NCI-H526 treated with DMSO at 0.1 percent for 48 hours (cell line): ENCODE data around the gene BUD13.

Experiments used
- DNase-seq: peaks from one replicate; lab custom pipeline; 2025; lab: John Stamatoyannopoulos, UW

Gene BUD13

DNA sequence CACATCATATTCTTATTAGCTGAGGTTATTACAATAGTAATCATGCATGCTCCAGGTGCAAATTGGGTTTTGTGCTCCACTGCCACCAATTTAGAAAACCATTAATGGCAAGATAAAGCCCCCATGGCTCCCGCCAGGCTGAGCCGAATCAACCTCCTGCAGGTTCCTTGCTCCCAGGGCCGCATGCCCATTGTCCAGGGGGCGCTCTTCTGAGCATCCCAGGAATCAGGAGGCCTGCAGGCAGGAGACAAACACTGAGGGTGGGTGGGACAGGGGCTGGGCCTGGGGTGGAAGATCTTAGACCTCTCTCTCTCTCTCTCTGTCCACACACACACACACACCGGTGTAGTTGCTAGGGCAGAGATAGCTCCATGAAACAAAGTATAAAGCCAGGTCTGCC lies 57.4 kb downstream of the BUD13 start:
- DNase-seq, result no peak

DNA sequence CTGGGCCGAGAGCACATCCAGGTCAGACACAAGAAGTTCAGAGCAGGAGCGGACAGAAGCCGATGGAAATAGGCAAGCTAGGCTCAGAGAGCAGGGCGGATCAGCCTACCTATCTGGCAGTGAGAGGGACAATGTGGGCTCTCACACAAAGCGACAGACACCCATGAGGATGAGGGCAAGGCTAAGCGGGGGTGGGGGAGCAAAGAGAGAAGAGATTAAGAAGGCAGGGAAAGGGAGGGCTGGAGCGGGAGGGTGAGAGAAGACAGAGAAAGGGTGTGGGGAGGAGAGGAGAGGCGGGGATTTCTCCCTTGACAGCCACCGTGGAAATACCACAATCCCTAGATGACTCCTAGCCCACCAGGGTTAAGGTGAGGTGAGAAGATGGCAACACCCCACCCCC lies 57.9 kb downstream of the BUD13 start:
- no peak for DNase-seq

DNA sequence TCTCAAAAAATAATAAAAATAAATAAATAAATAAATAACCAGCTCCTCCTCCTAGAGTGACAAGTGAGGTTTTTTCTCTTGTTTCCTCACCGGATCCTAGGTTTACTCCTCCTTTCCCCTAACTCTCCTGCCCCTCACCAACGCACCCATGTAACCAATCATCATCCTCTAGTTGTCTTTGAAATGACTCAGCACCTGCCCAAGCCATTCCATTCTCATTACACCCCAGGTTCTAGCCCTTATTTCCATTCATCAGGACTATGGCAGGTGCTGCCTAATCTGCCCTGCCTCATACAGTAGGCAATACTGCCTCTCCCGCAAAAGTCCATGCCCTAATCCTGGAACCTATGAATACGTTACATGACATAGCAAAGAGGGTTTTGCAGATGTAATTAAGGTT lies 60.4 kb downstream of the BUD13 start:
- no peak for DNase-seq

DNA sequence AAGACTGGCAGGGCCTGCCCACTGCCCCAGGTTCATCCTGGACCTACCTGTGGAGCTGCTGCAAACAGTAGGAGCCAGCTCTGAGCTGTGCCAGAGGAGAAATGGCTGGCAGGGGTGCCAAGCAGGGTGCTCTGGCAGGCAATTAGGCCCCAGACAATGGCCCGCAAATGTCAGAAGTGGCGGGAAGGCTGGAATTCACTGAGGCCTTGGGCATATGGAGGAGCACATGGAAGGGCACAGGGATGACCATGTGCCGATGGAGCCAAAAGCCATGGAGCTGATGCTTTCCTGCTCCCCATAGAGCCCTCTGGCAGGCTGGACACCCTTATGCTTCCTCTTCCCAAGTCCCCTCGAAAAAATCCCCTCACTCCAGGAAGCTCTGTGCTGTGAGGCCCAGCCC lies 62.0 kb downstream of the BUD13 start:
- no peak for DNase-seq

DNA sequence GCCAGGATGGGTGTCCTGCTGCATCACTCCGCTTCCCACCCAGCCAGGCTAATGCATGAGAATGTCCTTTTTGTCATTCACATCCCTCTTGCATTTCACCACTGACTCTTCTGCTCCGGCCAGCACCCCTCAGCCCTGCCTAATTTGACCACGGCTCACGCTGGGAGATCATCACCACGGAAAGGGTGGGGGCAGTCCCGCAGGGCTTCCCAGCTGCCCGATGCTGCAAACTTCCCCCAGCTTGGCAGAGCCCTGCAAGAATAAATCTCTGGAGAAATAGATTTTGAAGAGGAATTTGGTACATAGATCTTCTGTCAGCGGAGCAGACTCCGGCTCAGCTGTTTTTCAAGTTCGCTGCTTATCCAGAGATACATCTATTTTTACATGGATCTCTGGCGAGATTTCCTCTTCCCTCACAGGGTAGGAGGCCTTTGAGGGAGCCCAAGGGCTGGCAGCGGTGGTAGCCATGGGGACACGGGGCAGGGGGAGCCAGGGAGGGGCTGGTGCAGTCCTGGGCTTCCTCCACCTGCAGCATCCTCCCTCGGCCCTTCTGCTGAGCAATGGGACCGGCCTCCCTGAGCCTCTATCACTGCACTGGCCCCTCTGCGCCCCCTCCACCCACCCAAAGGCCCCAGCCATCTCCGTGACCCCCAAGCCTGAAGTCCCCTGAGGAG lies 62.6 kb downstream of the BUD13 start:
- DNase-seq, result no peak

DNA sequence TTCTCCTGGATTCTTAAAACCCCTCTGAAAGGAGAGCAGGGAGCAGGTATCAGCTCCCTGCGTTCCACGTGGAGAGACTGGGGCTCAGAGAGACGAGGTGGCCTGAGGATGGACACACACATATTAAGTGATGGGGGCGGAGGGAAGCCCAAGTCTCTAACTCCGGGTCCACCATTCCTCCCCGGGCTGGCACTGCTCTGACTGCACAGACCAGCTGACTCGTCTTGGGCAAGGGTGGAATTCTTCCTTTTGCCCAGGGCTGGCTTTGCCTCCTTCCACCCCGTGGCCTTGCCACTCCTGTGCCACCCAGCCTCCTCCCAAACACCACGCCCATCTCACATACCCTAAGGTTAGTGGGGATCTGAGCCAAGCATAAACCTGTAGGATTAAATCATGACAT lies 65.0 kb downstream of the BUD13 start:
- DNase-seq, result no peak

DNA sequence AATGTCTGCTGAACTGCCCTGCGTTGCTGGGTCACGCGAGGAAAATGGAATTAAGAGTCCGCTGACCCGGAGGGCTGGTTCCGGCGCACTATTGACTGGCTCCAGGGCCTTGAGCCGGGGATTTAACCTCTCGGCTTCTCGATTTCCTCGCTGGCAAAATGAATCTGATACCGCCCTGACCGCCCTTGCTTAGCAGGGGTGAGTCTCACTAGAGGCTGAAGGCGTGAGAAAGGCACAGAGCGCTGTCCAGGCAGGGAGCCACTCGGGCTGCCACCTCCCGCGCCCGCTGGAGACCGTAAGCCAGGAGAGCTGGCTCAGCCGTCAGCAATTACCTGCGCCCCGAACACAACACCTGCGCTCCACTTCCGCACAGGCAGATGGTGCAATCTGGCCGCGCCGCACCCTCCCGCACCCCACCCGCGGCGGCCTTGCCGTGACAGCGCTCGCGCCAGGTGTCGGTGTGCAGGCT lies 65.6 kb downstream of the BUD13 start:
- peak; percentile 78 for DNase-seq

DNA sequence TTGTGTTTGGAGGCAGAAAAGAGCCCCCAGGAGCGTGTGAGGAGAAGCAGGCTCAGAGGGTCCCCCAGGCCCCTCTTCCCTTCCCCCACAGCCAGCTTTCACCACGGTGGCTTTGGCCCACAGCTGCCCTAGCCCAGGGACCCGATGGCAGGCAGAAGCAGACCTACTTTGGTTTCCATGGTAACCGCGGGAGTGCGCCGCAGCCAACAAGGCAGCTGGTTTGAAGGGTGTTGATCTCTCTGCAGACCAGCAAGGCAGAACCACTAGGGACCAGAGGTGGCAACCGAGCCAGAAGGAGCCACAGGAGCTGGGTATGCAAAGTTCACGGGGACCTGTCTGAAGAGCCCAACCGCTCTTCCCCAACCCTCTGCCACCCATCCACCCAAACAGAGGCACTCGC lies 69.4 kb downstream of the BUD13 start:
- peak; percentile 94 for DNase-seq

DNA sequence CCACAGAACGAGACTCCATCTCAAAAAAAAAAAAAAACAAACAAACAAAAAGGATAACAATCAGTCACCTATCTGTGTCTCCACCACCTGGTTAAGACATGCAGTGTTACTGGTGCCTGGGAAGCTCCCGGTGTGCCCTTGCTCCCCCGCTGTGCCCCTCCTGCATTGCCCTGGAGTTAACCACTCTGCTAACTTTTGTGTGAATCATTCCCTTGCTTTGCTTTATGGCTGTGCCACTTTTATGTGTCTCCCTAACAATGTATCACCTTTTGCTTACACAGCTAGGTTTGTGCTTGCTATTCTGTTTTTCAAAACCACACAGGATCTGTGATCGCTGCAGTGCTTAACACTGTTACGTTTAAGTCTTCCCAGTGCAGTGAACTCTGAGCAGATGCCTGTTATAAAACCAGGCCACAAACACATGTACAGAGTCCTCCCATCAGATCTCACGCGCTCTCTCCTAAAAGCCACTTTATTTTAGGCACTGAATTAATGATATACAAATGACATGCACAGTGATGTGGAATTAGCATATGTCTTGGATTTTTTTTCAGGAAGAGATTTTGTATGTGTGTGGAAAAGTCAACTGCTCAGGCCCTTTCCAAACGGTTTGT lies 69.9 kb downstream of the BUD13 start:
- peak; percentile 52 for DNase-seq

DNA sequence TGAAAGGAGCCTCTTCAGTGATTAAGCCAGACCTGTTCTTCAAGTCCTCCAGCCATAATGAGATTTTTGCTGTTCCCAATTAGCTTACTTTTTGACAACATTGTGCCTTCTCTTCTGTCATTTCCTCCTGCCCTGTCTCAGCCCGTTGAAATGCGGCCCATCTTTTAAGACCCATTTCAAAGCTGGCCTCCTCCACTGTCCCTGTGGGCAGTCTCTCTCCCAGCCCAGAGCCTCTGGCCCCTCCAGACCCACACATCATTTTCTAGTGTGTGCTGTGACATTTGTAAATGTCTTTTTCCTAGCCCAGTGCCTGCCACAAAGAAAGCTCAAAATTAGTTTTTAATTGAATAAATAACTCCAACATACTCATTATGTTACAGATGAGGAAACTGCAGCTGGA lies 70.9 kb downstream of the BUD13 start:
- no peak for DNase-seq

DNA sequence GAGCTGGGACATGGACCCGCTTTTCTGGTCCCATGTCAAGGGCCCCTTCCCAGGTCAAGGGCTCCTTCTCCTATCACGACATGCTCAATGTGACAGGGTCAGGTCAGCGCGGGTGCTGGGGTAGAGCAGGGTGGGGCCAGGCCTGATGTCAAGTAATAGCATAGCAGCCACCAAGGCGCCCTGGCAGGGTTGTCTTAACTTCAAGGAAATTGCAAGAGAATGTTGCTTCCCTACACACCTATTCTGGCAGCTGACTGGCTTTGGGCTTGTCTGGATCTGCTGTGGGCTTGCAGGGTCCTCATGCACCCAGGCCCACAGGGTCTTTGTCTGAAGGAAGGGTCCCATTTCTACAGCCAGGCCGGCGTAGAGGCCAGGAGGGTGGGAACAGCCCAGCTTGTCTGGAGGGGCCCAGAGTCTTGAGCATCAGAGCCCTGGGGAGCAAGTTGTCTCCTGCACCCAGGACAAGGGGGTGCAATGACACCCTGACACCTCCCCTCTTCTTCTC lies 71.4 kb downstream of the BUD13 start:
- no peak for DNase-seq

DNA sequence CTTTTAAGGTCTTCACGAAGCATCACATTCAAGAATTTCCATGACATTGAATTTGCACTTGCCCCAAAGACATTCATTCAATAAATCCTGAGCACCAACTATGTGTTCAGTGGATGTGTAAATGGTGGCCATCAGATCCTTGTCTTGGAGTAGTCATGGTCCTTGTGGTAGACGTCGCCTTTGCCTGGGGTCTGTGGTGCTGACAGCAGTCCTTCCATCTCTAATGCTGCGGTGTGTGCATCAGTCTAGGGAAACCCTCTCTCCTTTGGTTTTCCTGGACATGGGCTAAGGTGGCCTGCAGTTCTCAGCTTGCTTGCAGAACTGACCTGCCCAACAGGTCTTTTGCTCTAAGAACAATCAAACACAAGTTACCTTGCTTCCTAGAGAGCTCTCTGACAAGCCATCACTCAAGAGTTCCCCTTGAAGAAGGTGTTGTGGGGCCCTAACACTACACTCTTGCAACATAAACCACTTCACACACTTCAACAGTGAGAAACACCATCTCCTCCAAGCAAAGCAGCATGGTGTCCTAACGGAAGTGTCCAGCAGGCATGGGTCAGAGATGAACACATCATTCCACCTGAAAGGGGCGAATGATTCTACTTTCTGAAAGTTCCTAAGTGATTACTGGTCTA lies 72.1 kb downstream of the BUD13 start:
- DNase-seq, result no peak
